Endothelial cell (in vitro differentiated cells): ENCODE results near the gene MIGA2. TPM values are rescaled to one million over a fixed set of nuclear protein-coding genes. Genes with fewer than 3 reads are reported as not detected.

Experiments
- DNase-seq: peaks from one replicate; pipeline ENCODE4 v3.0.0; 2021; ENCODE audit warnings: low spot score
- H3K27ac Mint-ChIP-seq: one replicate; pipeline ENCODE4 v1.8.0; 2021; ENCODE audit warnings: mixed read lengths, inconsistent platforms; ENCODE audit not compliant: unreplicated experiment
- H3K27me3 Mint-ChIP-seq: one replicate; pipeline ENCODE4 v1.8.0; 2021; ENCODE audit warnings: mild to moderate bottlenecking, moderate library complexity, mixed read lengths, inconsistent platforms; ENCODE audit not compliant: unreplicated experiment
- H3K36me3 Mint-ChIP-seq: one replicate; pipeline ENCODE4 v1.8.0; 2021; ENCODE audit warnings: mild to moderate bottlenecking, low read depth, mixed read lengths, inconsistent platforms; ENCODE audit not compliant: unreplicated experiment
- H3K4me1 Mint-ChIP-seq: one replicate; pipeline ENCODE4 v1.8.0; 2021; ENCODE audit warnings: mild to moderate bottlenecking, mixed read lengths, inconsistent platforms; ENCODE audit not compliant: unreplicated experiment
- H3K4me3 Mint-ChIP-seq: one replicate; pipeline ENCODE4 v1.8.0; 2021; ENCODE audit warnings: mild to moderate bottlenecking, mixed read lengths, inconsistent platforms; ENCODE audit not compliant: unreplicated experiment
- H3K9me3 Mint-ChIP-seq: one replicate; pipeline ENCODE4 v1.8.0; 2021; ENCODE audit warnings: mixed read lengths, inconsistent platforms; ENCODE audit not compliant: unreplicated experiment
- CTCF ChIP-seq: fragments of 200-600 bp; sonication (generic); IDR thresholded peaks from one replicate; pipeline ENCODE4 v1.5.0; 2021; ENCODE audit warnings: antibody characterized with exemption; ENCODE audit not compliant: unreplicated experiment
- total RNA-seq: library from RNA; stranded (reverse); fragmentation: NEBNext Ultra II Directional; extraction: Animal tissue kit (Norgen Biotek cat#: 25700); gene quantifications from one replicate; pipeline ENCODE4 v1.2.1, GENCODE V29; 2021; ENCODE audit not compliant: unreplicated experiment

Gene MIGA2
- total RNA-seq, 1 donor from 2014 or later, result 32.9 TPM

DNA sequence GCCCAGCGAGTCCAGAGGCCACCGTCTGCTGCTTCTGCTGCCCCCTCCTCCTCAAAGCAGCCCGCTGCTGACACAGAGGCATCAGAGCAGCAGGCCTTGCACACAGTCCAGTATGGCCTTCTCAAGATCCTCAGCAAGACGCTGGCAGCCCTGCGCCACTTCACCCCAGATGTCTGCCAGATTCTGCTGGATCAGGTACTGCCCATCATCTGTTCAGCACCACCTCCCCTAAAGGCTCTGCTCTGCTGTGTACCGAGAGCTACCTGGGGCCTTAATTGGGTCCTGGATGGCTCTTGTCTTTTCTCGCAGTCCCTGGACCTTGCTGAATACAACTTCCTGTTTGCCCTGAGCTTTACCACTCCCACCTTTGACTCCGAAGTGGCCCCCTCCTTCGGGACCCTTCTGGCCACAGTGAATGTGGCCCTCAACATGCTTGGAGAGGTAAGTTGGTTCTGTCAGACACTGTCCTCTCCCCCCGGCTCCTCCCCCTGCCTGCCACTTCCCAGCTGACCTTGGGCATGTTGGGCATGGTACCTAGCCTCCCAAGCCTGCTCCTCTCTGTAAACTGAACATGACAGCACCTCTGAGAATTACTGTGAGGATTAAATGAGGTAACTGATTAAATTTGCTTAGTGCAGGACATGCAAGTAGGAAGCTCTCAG, 31.0 kb upstream of the MIGA2 start:
- H3K27me3 Mint-ChIP-seq, result peaks cover 19% of the 10 kb centered on the region
- no peaks in the 10 kb centered on the region for H3K9me3 Mint-ChIP-seq
- peaks cover 36% of the 10 kb centered on the region for H3K36me3 Mint-ChIP-seq
- TF ChIP-seq CTCF, result no peak
- no peaks in the 10 kb centered on the region for H3K4me1 Mint-ChIP-seq
- H3K4me3 Mint-ChIP-seq, result peak overlapping the region; percentile 56
- peak overlapping the region; percentile 48 for H3K27ac Mint-ChIP-seq
- DNase-seq, result no peak

GRCh38 chr9:129006328-129007034, 29.9 kb upstream of the MIGA2 start:
- Mint-ChIP-seq H3K9me3 (no peaks in the 10 kb centered on the region), H3K36me3 (peaks cover 35% of the 10 kb centered on the region), H3K27me3 (peaks cover 17% of the 10 kb centered on the region), H3K4me3 (no peak overlapping the region), H3K4me1 (no peaks in the 10 kb centered on the region), H3K27ac (no peak overlapping the region)
- DNase-seq, result peak; percentile 77
- TF ChIP-seq CTCF, result peak; percentile 65

- Mint-ChIP-seq H3K4me3 (peak overlapping the region; percentile 37), H3K9me3 (no peaks in the 10 kb centered on the region), H3K4me1 (no peaks in the 10 kb centered on the region), H3K27me3 (peaks cover 15% of the 10 kb centered on the region), H3K36me3 (peaks cover 30% of the 10 kb centered on the region), H3K27ac (no peak overlapping the region)
- no peak for DNase-seq
- no peak for TF ChIP-seq CTCF
These were observed 29.2 kb upstream of the MIGA2 start for GRCh38 chr9:129007035-129007765.

GRCh38 chr9:129007766-129008468, 28.5 kb upstream of the MIGA2 start:
- Mint-ChIP-seq H3K9me3 (no peaks in the 10 kb centered on the region), H3K27me3 (peaks cover 15% of the 10 kb centered on the region), H3K4me3 (peak overlapping the region; percentile 37), H3K36me3 (peaks cover 26% of the 10 kb centered on the region), H3K27ac (no peak overlapping the region), H3K4me1 (no peaks in the 10 kb centered on the region)
- TF ChIP-seq CTCF, result no peak
- no peak for DNase-seq
